OCI-LY3 (cell line): Measurements from ENCODE around the gene L3MBTL4.

Experiments used
- EZH2phosphoT487 ChIP-seq: fragments of 200-600 bp; shearing (Covaris generic); IDR thresholded peaks from 2 replicates; pipeline ENCODE4 v1.6.1; 2018; ENCODE audit warnings: antibody characterized with exemption, mixed run types, low read depth
- TF ChIP-seq, protein P1 (sequence below): fragments of 200-600, 300-600 bp; sonication (generic); IDR thresholded peaks from 2 replicates; pipeline ENCODE4 v1.5.1; 2014; ENCODE audit warnings: antibody characterized with exemption, low read length, low read depth

DNA sequence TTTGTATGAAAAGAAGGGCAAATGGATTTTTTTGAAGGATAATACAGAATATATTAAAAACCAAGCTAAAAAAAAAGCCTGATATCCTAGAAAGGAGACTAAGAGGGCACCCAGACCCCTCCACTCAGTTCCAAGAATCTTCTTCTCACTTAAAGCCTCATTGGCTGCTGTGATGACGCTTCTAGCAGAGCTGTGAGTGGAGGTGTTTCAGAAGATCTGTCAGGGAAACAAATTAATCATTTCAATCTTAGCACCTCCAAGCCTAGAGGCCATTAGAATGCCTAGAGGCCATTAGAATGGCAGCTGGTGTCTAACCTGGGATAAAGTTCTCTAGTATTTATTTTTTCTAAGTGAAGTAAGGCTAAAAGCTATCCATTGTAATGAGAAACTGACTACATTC is 355.2 kb downstream of the L3MBTL4 start:
- TF ChIP-seq, protein P1, sequence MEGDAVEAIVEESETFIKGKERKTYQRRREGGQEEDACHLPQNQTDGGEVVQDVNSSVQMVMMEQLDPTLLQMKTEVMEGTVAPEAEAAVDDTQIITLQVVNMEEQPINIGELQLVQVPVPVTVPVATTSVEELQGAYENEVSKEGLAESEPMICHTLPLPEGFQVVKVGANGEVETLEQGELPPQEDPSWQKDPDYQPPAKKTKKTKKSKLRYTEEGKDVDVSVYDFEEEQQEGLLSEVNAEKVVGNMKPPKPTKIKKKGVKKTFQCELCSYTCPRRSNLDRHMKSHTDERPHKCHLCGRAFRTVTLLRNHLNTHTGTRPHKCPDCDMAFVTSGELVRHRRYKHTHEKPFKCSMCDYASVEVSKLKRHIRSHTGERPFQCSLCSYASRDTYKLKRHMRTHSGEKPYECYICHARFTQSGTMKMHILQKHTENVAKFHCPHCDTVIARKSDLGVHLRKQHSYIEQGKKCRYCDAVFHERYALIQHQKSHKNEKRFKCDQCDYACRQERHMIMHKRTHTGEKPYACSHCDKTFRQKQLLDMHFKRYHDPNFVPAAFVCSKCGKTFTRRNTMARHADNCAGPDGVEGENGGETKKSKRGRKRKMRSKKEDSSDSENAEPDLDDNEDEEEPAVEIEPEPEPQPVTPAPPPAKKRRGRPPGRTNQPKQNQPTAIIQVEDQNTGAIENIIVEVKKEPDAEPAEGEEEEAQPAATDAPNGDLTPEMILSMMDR = no peak
- TF ChIP-seq EZH2phosphoT487 = no peak
